Measurements from ENCODE around the gene ATXN7L1. TPM values are rescaled to one million over a fixed set of nuclear protein-coding genes. Genes with fewer than 3 reads are reported as not detected.

The ATXN7L1 gene
- total RNA-seq, 1 donor from 2014 or later, result 12.6 TPM

DNA sequence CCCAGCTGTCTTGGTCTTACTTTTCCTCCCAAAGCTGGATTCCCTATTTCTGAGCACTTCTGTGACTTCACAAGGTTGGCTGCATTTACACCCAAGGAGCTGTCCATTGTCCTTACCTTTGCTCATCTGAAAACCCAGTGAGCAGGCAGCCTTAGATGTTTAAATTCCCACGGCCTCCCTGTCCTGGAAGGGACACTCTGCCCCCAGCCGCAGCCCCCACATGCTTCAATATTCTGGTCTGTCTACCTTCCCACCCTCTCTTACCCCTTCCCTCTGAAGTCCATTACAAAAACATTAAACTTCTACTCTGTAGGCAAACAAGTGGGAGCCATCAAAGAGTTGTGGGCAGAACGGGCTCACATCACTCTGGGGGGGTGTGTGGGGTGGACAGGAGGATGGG is 221.3 kb downstream of the ATXN7L1 start:
- no peaks in the 10 kb centered on the region for H3K4me1 Mint-ChIP-seq (ENCODE audit: unreplicated experiment)
- TF ChIP-seq CTCF (IDR thresholded peaks at IDR 0.05), result no peak
- DNase-seq (ENCODE audit: extremely low spot score, unreplicated experiment), result no peak

GRCh38 chr7:105654095-105654686 is 222.2 kb downstream of the ATXN7L1 start:
- H3K36me3 Mint-ChIP-seq (ENCODE audit: unreplicated experiment), result peaks cover 3% of the 10 kb centered on the region
- no peak overlapping the region for H3K27ac Mint-ChIP-seq (ENCODE audit: unreplicated experiment)
- no peaks in the 10 kb centered on the region for H3K9me3 Mint-ChIP-seq (ENCODE audit: unreplicated experiment)
- H3K4me1 Mint-ChIP-seq (ENCODE audit: unreplicated experiment), result peaks cover 5% of the 10 kb centered on the region
- no peak for TF ChIP-seq CTCF (IDR thresholded peaks at IDR 0.05)
- no peak for DNase-seq (ENCODE audit: extremely low spot score, unreplicated experiment)
- H3K4me3 Mint-ChIP-seq (ENCODE audit: unreplicated experiment), result no peak overlapping the region
- H3K27me3 Mint-ChIP-seq (ENCODE audit: unreplicated experiment), result no peaks in the 10 kb centered on the region

More for the DNA sequence above, 221.3 kb downstream of the ATXN7L1 start:
- Mint-ChIP-seq H3K9me3 (ENCODE audit: unreplicated experiment) (no peaks in the 10 kb centered on the region), H3K36me3 (ENCODE audit: unreplicated experiment) (peaks cover 11% of the 10 kb centered on the region), H3K4me3 (ENCODE audit: unreplicated experiment) (no peak overlapping the region), H3K27ac (ENCODE audit: unreplicated experiment) (no peak overlapping the region), H3K27me3 (ENCODE audit: unreplicated experiment) (no peaks in the 10 kb centered on the region)

- Mint-ChIP-seq H3K36me3 (ENCODE audit: unreplicated experiment) (no peaks in the 10 kb centered on the region), H3K9me3 (ENCODE audit: unreplicated experiment) (no peaks in the 10 kb centered on the region), H3K4me3 (ENCODE audit: unreplicated experiment) (no peak overlapping the region), H3K27ac (ENCODE audit: unreplicated experiment) (no peak overlapping the region), H3K27me3 (ENCODE audit: unreplicated experiment) (no peaks in the 10 kb centered on the region), H3K4me1 (ENCODE audit: unreplicated experiment) (peaks cover 12% of the 10 kb centered on the region)
- no peak for DNase-seq (ENCODE audit: extremely low spot score, unreplicated experiment)
- no peak for TF ChIP-seq CTCF (IDR thresholded peaks at IDR 0.05)
These were observed 222.9 kb downstream of the ATXN7L1 start for GRCh38 chr7:105653441-105654005.

- peak; percentile 90 for TF ChIP-seq CTCF (IDR thresholded peaks at IDR 0.05)
- H3K4me1 Mint-ChIP-seq (ENCODE audit: unreplicated experiment), result peaks cover 15% of the 10 kb centered on the region
- H3K36me3 Mint-ChIP-seq (ENCODE audit: unreplicated experiment), result peaks cover 3% of the 10 kb centered on the region
- DNase-seq (ENCODE audit: extremely low spot score, unreplicated experiment), result peak; percentile 91
- no peak overlapping the region for H3K4me3 Mint-ChIP-seq (ENCODE audit: unreplicated experiment)
- H3K27ac Mint-ChIP-seq (ENCODE audit: unreplicated experiment), result no peak overlapping the region
- no peaks in the 10 kb centered on the region for H3K27me3 Mint-ChIP-seq (ENCODE audit: unreplicated experiment)
- no peaks in the 10 kb centered on the region for H3K9me3 Mint-ChIP-seq (ENCODE audit: unreplicated experiment)
These were observed 223.9 kb downstream of the ATXN7L1 start for GRCh38 chr7:105652359-105652993.

GRCh38 chr7:105651798-105652197 is 224.6 kb downstream of the ATXN7L1 start:
- no peak overlapping the region for H3K27ac Mint-ChIP-seq (ENCODE audit: unreplicated experiment)
- H3K9me3 Mint-ChIP-seq (ENCODE audit: unreplicated experiment), result no peaks in the 10 kb centered on the region
- no peak for DNase-seq (ENCODE audit: extremely low spot score, unreplicated experiment)
- TF ChIP-seq CTCF (IDR thresholded peaks at IDR 0.05), result no peak
- no peaks in the 10 kb centered on the region for H3K27me3 Mint-ChIP-seq (ENCODE audit: unreplicated experiment)
- H3K4me3 Mint-ChIP-seq (ENCODE audit: unreplicated experiment), result no peak overlapping the region
- H3K36me3 Mint-ChIP-seq (ENCODE audit: unreplicated experiment), result peaks cover 3% of the 10 kb centered on the region
- H3K4me1 Mint-ChIP-seq (ENCODE audit: unreplicated experiment), result peaks cover 15% of the 10 kb centered on the region
